Measurements from ENCODE around the gene POM121C.
"Not testable (repeated sequence)": the region's sequence is repeated elsewhere in the genome, so short reads cannot be mapped to it uniquely, and the experiment has no call there.

The POM121C gene

GRCh38 chr7:75397865-75398264 is 88.2 kb downstream of the POM121C start:
- in situ Hi-C loops (cut with MboI; ENCODE audit: low sequenced_read_pairs): not testable (repeated sequence)

- in situ Hi-C loops (cut with MboI; ENCODE audit: low sequenced_read_pairs): not testable (repeated sequence)
Measured at GRCh38 chr7:75395329-75395728, 90.8 kb downstream of the POM121C start, which contains the start of gene TRIM73. TRIM73 (plus strand) TSS chr7:75395629; CDS start chr7:75398934, 3,305 bp downstream.

- in situ Hi-C loops (cut with MboI; ENCODE audit: low sequenced_read_pairs): not testable (repeated sequence)
Measured at GRCh38 chr7:75393194-75393593, 92.9 kb downstream of the POM121C start.

GRCh38 chr7:75374519-75375317 is 111.4 kb downstream of the POM121C start:
- in situ Hi-C loops (cut with MboI; ENCODE audit: low sequenced_read_pairs): not testable (repeated sequence)

- in situ Hi-C loops (cut with MboI; ENCODE audit: low sequenced_read_pairs): not testable (repeated sequence)
Measured at GRCh38 chr7:75374144-75374518, 112.0 kb downstream of the POM121C start.

- in situ Hi-C loops (cut with MboI; ENCODE audit: low sequenced_read_pairs): not testable (repeated sequence)
Measured at GRCh38 chr7:75367313-75367712, 118.8 kb downstream of the POM121C start.
